Transverse colon (tissue), 4 donors: Measurements from ENCODE around the gene CHST11. TPM values are rescaled to one million over a fixed set of nuclear protein-coding genes. Genes with fewer than 3 reads are reported as not detected.

ENCODE experiments used
- DNase-seq: peaks from one replicate; pipeline ENCODE4 v3.0.0-alpha.2; 2019
- H3K27ac ChIP-seq, 4 donors: fragments of 200-600 bp; sonication (generic); 2 replicates each; pipeline ENCODE4 v1.5.1; 2016 to 2018; ENCODE audit warnings: inconsistent platforms in 4 of 4
- H3K27me3 ChIP-seq: fragments of 200-600 bp; sonication (generic); 2 replicates; pipeline ENCODE4 v1.5.1; 2017; ENCODE audit warnings: inconsistent platforms
- H3K36me3 ChIP-seq, 4 donors: fragments of 200-600 bp; sonication (generic); 2 replicates each; pipeline ENCODE4 v1.5.1; 2017 to 2019; ENCODE audit warnings: inconsistent platforms in 4 of 4
- H3K4me1 ChIP-seq, 4 donors: fragments of 200-600 bp; sonication (generic); 2 replicates each; pipeline ENCODE4 v1.5.1; 2017 to 2020; ENCODE audit warnings: inconsistent platforms in 4 of 4
- H3K4me3 ChIP-seq, 4 donors: fragments of 200-600 bp; sonication (generic); 1 replicate in 1 of 4; 2 replicates in 3 of 4; pipeline versions ENCODE4 v1.5.1 to v1.6.1; 2017 to 2019; ENCODE audit warnings: inconsistent platforms in 4 of 4
- H3K9me3 ChIP-seq, 2 donors: fragments of 200-600 bp; sonication (generic); 2 replicates each; pipeline ENCODE4 v1.5.1; 2017 to 2019; ENCODE audit warnings: inconsistent platforms in 2 of 2
- CTCF ChIP-seq, 5 experiments: fragments of 200-600 bp in 3 of 5; fragments of 450-650 bp in 2 of 5; sonication (generic) in 3 of 5; IDR thresholded peaks; 1 replicate in 2 of 5; 2 replicates in 3 of 5; pipeline ENCODE4 v1.5.1; 2016 to 2017; ENCODE audit warnings: antibody characterized with exemption in 5 of 5, inconsistent platforms in 3 of 5, mild to moderate bottlenecking in 2 of 5, moderate library complexity in 1 of 5
- EP300 ChIP-seq: sonication (generic); formaldehyde crosslinking; IDR thresholded peaks from one replicate; pipeline ENCODE4 v1.6.1; 2017; ENCODE audit warnings: antibody characterized with exemption, low read depth
- POLR2A ChIP-seq: fragments of 450-650 bp; IDR thresholded peaks from one replicate; pipeline ENCODE4 v1.6.1; 2016; ENCODE audit warnings: antibody characterized with exemption, mild to moderate bottlenecking, moderate library complexity
- POLR2AphosphoS5 ChIP-seq, 3 donors: sonication (generic); formaldehyde crosslinking; IDR thresholded peaks; one replicate each; pipeline ENCODE4 v1.6.1; 2016; ENCODE audit warnings: antibody characterized with exemption in 3 of 3
- WGBS, 2 donors: methylation state at CpG; one replicate each; pipeline ENCODE4 v1.1.5; 2018; ENCODE audit warnings: low coverage in 1 of 2; 5-methylcytosine and 5-hydroxymethylcytosine counted together
- in situ Hi-C, 4 donors: fragments of 200-750 bp; cut with MboI; loops; one replicate each; pipeline versions ENCODE4 v1.15.0 to v1.15.1; 2017; ENCODE audit warnings: low sequenced_read_pairs in 3 of 4, low pct_ligation_motif_present in 1 of 4, low pct_unique_long_range_greater_than_20kb in 1 of 4
- intact Hi-C: fragments of 100-400 bp; cut with DNase I; formaldehyde crosslinking; loops from one replicate; pipeline ENCODE4 v1.15.1; 2023; ENCODE audit warnings: low total_unique reads
- total RNA-seq, 4 donors: library from RNA; depleted of rRNA; stranded (reverse); fragments of >200 nt; gene quantifications; one replicate each; pipeline ENCODE4 v1.1.0, GENCODE V29; 2016

Gene CHST11
- total RNA-seq, 4 donors from 2014 or later = 4.2 to 123 (median 31.5) TPM

- DNase-seq = no peak
- intact Hi-C loops = no loop called here
- no peak overlapping the region for H3K27ac ChIP-seq
Measured at GRCh38 chr12:104632724-104633201, 176.0 kb downstream of the CHST11 start.

GRCh38 chr12:104634044-104634443, 177.3 kb downstream of the CHST11 start:
- no peaks in the 10 kb centered on the region for H3K9me3 ChIP-seq

More at GRCh38 chr12:104632724-104633201, 176.0 kb downstream of the CHST11 start:
- H3K27me3 ChIP-seq = no peaks in the 10 kb centered on the region
- WGBS, 2 donors = 63 to 75% methylated on average over 5 to 13 of the region's 13 CpGs
- in situ Hi-C loops = no loop called here
- H3K4me3 ChIP-seq = no peak overlapping the region
- H3K36me3 ChIP-seq = no peaks in the 10 kb centered on the region
- no peaks in the 10 kb centered on the region for H3K4me1 ChIP-seq
- no peak for TF ChIP-seq POLR2AphosphoS5 (IDR thresholded peaks at IDR 0.05)
- TF ChIP-seq POLR2A = no peak
- TF ChIP-seq CTCF (IDR thresholded peaks at IDR 0.05) = no peak
- TF ChIP-seq EP300 = no peak
- no peaks in the 10 kb centered on the region for H3K9me3 ChIP-seq

GRCh38 chr12:104634852-104635251, 178.1 kb downstream of the CHST11 start:
- H3K4me1 ChIP-seq = no peaks in the 10 kb centered on the region
- 88 to 93% methylated on average over 2 to 3 of the region's 3 CpGs for WGBS, 2 donors
- H3K27me3 ChIP-seq = no peaks in the 10 kb centered on the region
- no peaks in the 10 kb centered on the region for H3K9me3 ChIP-seq
- intact Hi-C loops = no loop called here
- no peak for DNase-seq
- no peak overlapping the region for H3K27ac ChIP-seq
- no peaks in the 10 kb centered on the region for H3K36me3 ChIP-seq
- no peak overlapping the region for H3K4me3 ChIP-seq
- in situ Hi-C loops = no loop called here
- TF ChIP-seq EP300 (no peak), POLR2A (no peak), POLR2AphosphoS5 (IDR thresholded peaks at IDR 0.05) (no peak), CTCF (IDR thresholded peaks at IDR 0.05) (no peak)

More at GRCh38 chr12:104634044-104634443, 177.3 kb downstream of the CHST11 start:
- DNase-seq = no peak
- Histone ChIP-seq H3K4me1 (no peaks in the 10 kb centered on the region), H3K4me3 (no peak overlapping the region), H3K27ac (no peak overlapping the region), H3K27me3 (no peaks in the 10 kb centered on the region), H3K36me3 (no peaks in the 10 kb centered on the region)
- 81 to 83% methylated on average over 2 to 4 of the region's 4 CpGs for WGBS, 2 donors
- TF ChIP-seq EP300 = no peak
- TF ChIP-seq POLR2AphosphoS5 (IDR thresholded peaks at IDR 0.05) = no peak
- TF ChIP-seq CTCF (IDR thresholded peaks at IDR 0.05) = no peak
- TF ChIP-seq POLR2A = no peak
- in situ Hi-C loops (no loop called here), intact Hi-C loops (no loop called here)

- H3K4me1 ChIP-seq = no peaks in the 10 kb centered on the region
- H3K9me3 ChIP-seq = no peaks in the 10 kb centered on the region
- in situ Hi-C loops (no loop called here), intact Hi-C loops (no loop called here)
- H3K36me3 ChIP-seq = no peaks in the 10 kb centered on the region
- H3K4me3 ChIP-seq = no peak overlapping the region
- WGBS, 2 donors = 94% methylated on average over 5 to 6 of the region's 6 CpGs
- H3K27me3 ChIP-seq = no peaks in the 10 kb centered on the region
- TF ChIP-seq EP300 (no peak), POLR2A (no peak), CTCF (IDR thresholded peaks at IDR 0.05) (no peak), POLR2AphosphoS5 (IDR thresholded peaks at IDR 0.05) (no peak)
- no peak for DNase-seq
- no peak overlapping the region for H3K27ac ChIP-seq
Measured at GRCh38 chr12:104635607-104636343, 179.0 kb downstream of the CHST11 start.
